ACHN (cell line): ENCODE results near the gene R3HCC1L.
"Not testable (repeated sequence)": the region's sequence is repeated elsewhere in the genome, so short reads cannot be mapped to it uniquely, and the experiment has no call there.

Source experiments
- DNase-seq: peaks from one replicate; pipeline ENCODE4 v3.0.0-alpha.2; 2015
- in situ Hi-C: cut with HindIII; loops from 2 replicates; pipeline ENCODE4 v1.10.0; 2017; ENCODE audit warnings: low sequenced_read_pairs, low pct_ligation_motif_present, low pct_unique_long_range_greater_than_20kb

The R3HCC1L gene

DNA sequence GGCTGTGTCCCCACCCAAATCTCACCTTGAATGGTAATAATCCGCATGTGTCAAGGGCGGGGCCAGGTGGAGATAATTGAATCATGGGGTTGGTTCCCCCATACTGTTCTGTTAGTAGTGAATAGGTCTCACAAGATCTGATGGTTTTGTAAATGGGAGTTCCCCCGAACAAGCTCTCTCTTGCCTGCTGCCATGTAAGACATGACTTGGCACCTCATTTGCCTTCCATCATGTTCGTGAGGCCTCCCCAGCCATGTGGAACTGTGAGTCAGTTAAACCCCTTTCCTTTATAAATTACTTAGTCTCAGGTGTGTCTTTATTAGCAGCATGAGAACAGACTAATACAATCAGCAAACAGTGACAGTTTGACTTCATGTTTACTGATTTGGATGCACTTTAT is 14.6 kb upstream of the R3HCC1L start:
- DNase-seq = no peak
- in situ Hi-C loops = no loop called here

DNA sequence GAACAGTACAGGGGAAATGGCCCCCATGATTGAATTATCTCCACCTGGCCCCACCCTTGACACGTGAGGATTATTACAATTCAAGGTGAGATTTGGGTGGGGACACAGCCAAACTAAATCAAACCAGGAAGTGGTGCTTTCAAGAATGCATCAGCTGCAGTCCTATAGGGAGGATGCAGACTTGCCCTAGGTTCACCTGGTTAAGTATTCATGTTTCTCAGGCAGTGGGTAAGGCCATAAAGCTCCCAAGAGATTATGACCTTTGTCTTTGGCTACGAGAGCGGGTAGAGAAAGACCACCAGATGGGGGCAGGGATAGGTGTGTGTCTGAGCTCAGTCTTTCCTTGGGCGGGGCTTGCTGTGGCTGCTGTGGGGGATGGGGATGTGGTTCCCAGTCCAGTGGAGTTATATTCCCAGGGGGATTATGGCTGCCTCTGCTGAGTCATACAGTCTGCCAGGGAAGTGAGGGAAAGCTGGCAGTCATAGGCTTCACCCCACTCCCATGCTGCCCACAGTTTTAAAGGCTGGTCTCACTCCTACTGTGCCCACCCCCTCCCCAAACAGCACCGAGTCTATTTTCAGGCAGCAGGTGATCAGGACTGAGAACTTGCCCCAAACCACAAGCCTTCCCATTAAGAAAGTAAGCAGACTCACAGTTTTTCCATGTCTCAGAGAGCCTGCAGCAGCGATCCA is 8.4 kb upstream of the R3HCC1L start:
- in situ Hi-C loops = no loop called here
- DNase-seq = no peak

DNA sequence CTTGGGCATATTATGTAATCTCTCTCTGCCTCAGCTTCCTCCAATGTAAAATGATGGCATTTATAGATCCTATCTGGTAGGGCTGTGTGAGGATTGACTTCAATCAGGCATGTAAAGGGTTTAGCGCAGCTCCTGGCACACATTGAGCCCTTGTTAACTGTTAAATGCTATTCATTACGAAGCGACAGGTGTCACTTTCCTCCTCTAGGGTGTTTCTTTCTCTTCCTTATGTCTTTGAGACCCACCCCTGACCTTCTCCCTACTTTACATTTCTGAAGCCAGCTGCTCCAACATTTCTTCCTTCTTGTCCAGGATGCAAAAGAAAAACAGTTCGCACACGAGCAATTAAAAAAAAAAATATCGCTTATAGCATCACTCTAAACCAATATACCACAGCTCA is 5.7 kb upstream of the R3HCC1L start:
- in situ Hi-C loops = no loop called here
- no peak for DNase-seq

DNA sequence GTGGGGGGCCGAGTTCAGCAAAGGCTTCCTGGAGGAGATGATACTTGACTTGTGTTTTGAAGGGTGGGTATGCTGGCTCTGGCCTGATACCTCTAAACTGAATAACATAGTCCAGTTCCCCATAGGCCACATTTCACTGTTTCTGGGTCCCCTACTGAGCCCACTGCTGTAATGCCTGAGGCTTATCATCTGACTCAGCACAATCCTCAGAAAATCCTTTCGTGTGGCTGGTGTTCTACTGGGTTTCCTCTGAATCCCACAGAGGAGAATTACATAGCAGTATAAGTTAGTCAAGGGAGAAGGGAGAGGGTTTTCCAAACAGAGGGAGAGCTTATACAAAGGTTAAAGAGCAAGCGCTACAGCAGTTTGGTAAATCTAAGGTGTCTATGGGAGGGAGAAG is 2.8 kb upstream of the R3HCC1L start:
- in situ Hi-C loops = no loop called here
- no peak for DNase-seq

DNA sequence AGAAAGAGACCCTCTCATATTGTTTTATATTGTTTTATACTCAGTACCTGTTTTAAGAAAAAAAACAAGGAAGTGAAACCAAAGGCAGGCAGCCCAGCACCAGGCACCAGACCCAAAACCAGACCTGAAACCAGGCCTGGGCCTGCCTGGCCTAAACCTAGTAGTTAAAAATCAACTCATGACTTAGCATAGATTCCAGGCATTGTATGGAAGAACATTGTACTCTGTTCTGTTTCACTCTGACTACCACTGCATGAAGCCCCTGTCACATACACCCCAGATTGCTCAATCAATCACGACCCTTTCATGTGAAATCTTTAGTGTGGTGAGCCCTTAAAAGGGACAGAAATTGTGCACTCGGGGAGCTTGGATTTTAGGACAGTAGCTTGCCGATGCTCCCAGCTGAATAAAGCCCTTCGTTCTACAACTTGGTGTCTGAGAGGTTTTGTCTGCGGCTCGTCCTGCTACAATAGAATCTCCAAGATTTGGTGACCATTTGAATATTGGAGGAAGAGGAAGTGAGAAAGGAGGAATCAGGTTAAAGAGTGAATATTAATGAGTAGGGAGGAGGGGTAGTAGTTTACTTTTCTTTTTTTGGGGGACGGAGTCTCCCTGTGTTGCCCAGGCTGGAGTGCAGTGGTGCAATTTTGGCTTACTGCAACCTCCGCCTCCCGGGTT is 1.2 kb upstream of the R3HCC1L start:
- DNase-seq, in situ Hi-C loops: not testable (repeated sequence)

- DNase-seq = no peak
- in situ Hi-C loops = no loop called here
Measured at GRCh38 chr10:98134117-98134430, 383 bp upstream of the R3HCC1L start.

GRCh38 chr10:98135222-98135899 is 904 bp downstream of the R3HCC1L start:
- no peak for DNase-seq
- in situ Hi-C loops = no loop called here

DNA sequence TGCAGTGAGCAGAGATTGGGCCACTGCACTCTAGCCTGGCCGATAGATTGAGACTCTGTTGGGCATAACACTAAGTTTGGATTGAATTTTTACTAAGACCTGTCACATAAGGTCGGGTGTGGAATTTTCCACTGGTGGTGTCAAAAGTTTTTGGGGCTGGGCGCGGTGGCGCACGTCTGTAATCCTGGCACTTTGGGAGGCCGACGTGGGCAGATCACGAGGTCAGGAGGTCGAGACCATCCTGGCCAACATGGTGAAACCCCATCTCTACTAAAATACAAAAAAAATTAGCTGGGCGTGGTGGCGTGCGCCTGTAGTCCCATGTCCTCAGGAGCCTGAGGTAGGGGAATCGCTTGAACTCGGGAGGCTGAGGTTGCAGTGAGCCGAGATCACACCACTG is 2.3 kb downstream of the R3HCC1L start:
- in situ Hi-C loops, DNase-seq: not testable (repeated sequence)

- DNase-seq = no peak
- in situ Hi-C loops = no loop called here
Measured at GRCh38 chr10:98138031-98138430, 3.6 kb downstream of the R3HCC1L start.

- in situ Hi-C loops = no loop called here
- DNase-seq = no peak
Measured at GRCh38 chr10:98139431-98139830, 5.0 kb downstream of the R3HCC1L start.

GRCh38 chr10:98141484-98142073 is 7.1 kb downstream of the R3HCC1L start:
- DNase-seq = no peak
- in situ Hi-C loops = no loop called here

DNA sequence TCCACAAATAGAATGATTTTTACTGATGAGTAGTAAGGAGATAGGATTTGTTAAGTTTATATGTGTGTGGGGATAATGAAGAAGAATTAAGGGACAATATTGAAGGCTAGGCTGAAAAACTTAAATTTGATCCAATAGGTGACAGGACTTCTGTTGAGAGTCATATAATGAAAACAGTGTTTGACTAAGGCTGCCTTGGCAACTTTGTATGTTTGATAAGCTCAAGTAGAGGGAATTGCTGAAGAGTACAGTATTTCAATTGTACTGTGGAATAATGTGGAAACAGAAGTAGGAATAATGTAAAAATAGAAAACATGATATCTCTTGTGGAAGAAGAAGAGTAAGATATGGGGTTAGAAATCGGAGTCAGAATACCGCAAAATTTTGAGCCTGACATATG is 10.5 kb downstream of the R3HCC1L start:
- in situ Hi-C loops = no loop called here

DNA sequence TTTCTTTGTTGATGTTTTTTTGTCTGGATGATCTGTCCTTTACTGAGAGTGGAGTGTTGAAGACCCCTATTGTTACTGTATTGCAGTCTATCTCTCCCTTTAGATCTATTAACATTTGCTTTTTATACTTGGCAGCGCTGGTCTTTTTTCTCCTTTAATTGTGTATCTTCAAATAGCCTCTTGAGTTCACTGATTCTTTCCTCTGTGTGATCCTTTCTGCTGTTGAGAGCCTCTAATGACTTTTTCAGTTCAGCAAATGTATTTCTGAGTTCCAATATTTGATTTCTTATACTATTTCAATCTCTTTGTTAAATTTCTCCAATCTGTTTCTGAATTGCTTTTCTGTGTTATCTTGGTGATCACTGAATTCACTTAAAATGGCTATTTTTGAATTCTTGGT is 15.4 kb downstream of the R3HCC1L start:
- DNase-seq = no peak
- in situ Hi-C loops = no loop called here

More for the DNA sequence above, 10.5 kb downstream of the R3HCC1L start:
- DNase-seq = no peak

- peak; percentile 17 for DNase-seq
- in situ Hi-C loops = no loop called here
Measured at GRCh38 chr10:98150544-98150943, 16.1 kb downstream of the R3HCC1L start.

GRCh38 chr10:98152778-98153177 is 18.3 kb downstream of the R3HCC1L start:
- DNase-seq, in situ Hi-C loops: not testable (repeated sequence)

DNA sequence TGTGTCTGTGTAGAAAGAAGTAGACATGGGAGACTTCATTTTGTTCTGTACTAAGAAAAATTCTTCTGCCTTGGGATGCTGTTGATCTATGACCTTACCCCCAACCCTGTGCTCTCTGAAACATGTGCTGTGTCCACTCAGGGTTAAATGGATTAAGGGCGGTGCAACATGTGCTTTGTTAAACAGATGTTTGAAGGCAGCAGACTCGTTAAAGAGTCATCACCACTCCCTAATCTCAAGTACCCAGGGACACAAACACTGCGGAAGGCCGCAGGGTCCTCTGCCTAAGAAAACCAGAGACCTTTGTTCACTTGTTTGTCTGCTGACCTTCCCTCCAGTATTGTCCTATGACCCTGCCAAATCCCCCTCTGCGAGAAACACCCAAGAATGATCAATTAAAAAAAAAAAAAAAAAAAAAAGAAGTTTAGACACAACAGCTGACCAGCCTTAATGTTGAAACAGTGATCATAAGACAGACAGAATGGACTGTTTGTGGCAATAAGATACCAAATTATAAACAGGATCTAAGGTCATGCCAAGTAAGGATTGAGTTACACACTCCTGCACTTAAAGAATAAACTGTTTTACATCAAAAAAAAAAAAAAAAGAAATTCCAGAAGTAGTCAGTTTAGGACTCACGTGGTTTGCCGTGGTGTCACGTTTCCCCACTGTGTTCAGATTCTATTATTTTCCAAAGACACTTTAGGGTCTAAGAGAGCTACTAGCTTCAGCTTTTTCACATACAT is 18.9 kb downstream of the R3HCC1L start:
- in situ Hi-C loops, DNase-seq: not testable (repeated sequence)

- no peak for DNase-seq
Measured at GRCh38 chr10:98154076-98154475, 19.6 kb downstream of the R3HCC1L start.

DNA sequence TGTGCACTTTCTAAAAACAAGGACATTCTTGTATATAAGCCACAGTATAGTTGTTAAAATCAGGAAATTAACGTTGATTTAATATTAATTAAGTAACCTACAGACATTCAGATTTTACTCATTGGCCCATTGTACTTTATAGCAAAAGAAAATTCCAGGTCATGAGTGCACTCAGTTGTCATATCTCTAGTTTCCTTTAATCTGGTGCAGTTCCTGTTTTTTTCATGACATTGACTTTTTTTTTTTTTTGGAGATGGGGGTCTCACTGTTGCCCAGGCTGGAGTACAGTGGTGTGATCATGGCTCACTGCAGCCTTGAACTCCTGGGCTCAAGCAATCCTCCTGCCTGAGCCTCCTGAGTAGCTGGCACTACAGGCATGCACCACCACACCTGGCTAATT is 24.1 kb downstream of the R3HCC1L start:
- no peak for DNase-seq
- in situ Hi-C loops = no loop called here

More at GRCh38 chr10:98154076-98154475, 19.6 kb downstream of the R3HCC1L start:
- in situ Hi-C loops = no loop called here

DNA sequence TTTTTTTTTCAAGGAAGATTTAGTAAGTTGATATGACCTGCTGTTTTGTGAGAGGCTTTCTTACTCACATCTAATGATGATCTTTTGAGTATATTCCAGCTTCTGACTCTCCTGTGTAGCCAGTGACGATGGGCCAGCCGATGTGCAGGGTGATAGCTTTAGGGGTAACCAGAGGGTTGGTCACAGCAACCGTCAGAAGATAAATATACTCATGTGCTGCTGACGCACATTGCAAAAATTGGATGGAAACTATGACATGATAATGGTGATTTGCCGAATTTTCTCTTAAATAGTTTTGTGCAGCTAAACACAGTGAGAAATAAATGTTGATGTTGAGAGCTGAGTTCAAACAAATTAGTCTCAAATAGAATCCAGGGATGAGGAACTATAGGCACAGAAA is 29.5 kb downstream of the R3HCC1L start:
- DNase-seq = no peak
- in situ Hi-C loops = no loop called here
